Hepatocyte (in vitro differentiated cells): ENCODE measurements around the gene TCOF1.

Experiments used
- EZH2 ChIP-seq: fragments of 200-600 bp; sonication (generic); IDR thresholded peaks from 2 replicates; pipeline ENCODE4 v1.6.1; 2016; ENCODE audit warnings: antibody characterized with exemption, mild to moderate bottlenecking, borderline replicate concordance
- EZH2phosphoT487 ChIP-seq: fragments of 200-600 bp; sonication (generic); IDR thresholded peaks from one replicate; pipeline ENCODE4 v1.6.1; 2018; ENCODE audit warnings: antibody characterized with exemption, mild to moderate bottlenecking, low read depth, moderate library complexity; ENCODE audit not compliant: unreplicated experiment, severe bottlenecking
- TF ChIP-seq, protein P1 (sequence below): fragments of 200-600 bp; sonication (generic); IDR thresholded peaks from 2 replicates; pipeline ENCODE4 v1.5.1; 2016; ENCODE audit warnings: antibody characterized with exemption, mild to moderate bottlenecking; ENCODE audit not compliant: poor library complexity

DNA sequence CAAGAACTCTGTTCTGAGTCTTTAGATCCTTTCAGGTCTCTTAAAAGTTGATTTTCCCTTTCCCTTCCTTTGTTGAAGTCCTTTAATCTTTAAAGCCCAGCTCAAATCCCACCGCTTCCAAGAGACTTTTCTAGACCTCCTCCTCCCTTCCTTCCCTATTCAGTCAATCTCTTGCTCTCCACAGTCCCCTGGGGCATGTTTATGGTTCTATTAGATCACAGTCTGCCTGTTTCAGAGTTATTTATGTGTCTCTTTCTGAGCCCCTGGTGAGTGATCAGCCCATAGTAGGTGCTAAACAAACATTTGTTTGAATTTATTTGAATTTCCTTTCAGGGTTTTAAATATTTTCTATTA lies 47.6 kb upstream of the TCOF1 start:
- TF ChIP-seq, protein P1, sequence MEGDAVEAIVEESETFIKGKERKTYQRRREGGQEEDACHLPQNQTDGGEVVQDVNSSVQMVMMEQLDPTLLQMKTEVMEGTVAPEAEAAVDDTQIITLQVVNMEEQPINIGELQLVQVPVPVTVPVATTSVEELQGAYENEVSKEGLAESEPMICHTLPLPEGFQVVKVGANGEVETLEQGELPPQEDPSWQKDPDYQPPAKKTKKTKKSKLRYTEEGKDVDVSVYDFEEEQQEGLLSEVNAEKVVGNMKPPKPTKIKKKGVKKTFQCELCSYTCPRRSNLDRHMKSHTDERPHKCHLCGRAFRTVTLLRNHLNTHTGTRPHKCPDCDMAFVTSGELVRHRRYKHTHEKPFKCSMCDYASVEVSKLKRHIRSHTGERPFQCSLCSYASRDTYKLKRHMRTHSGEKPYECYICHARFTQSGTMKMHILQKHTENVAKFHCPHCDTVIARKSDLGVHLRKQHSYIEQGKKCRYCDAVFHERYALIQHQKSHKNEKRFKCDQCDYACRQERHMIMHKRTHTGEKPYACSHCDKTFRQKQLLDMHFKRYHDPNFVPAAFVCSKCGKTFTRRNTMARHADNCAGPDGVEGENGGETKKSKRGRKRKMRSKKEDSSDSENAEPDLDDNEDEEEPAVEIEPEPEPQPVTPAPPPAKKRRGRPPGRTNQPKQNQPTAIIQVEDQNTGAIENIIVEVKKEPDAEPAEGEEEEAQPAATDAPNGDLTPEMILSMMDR = no peak
- TF ChIP-seq EZH2 = no peak
- no peak for TF ChIP-seq EZH2phosphoT487
